H1 (cell line): ENCODE data around the gene ANO6. TPM values are rescaled to one million over a fixed set of nuclear protein-coding genes. Genes with fewer than 3 reads are reported as not detected.

Experiments
- CTCF ChIA-PET: fragments of 300-600 bp; sonication (Branson Sonifier 250); formaldehyde crosslinking; loops from one replicate; lab custom pipeline; 2021; ENCODE audit not compliant: partially characterized antibody; lab: Charles Lee
- POLR2A ChIA-PET: fragments of 300-600 bp; sonication (Branson Sonifier 250); formaldehyde crosslinking; loops from one replicate; lab custom pipeline; 2021; ENCODE audit warnings: inconsistent platforms; ENCODE audit not compliant: partially characterized antibody; lab: Charles Lee
- DNase-seq, 2 experiments: peaks; one replicate each; pipeline versions ENCODE4 v3.0.0 to v3.0.0-alpha.2; 2010 to 2022; ENCODE audit warnings: low spot score in 2 of 2, low read depth in 1 of 2, mixed read lengths in 1 of 2
- FAIRE-seq: peaks from 2 replicates; lab custom pipeline; 2011; peaks lifted over from hg19 to GRCh38; lab: Jason Lieb, UNC
- H2AFZ ChIP-seq: 2 replicates; pipeline ENCODE4 v1.8.1; 2012; ENCODE audit warnings: low read length, inconsistent platforms
- H2AK5ac ChIP-seq: 2 replicates; pipeline ENCODE4 v1.6.1; 2013; ENCODE audit warnings: low read depth, low read length
- H2BK120ac ChIP-seq: replicated peaks from 2 replicates; pipeline ENCODE3; 2013; ENCODE audit warnings: low read depth, low read length, inconsistent platforms
- H2BK12ac ChIP-seq: 2 replicates; pipeline ENCODE4 v1.6.1; 2013; ENCODE audit warnings: low read depth, low read length
- H2BK15ac ChIP-seq: 2 replicates; pipeline ENCODE4 v1.6.1; 2013; ENCODE audit warnings: low read length
- H2BK20ac ChIP-seq: 2 replicates; pipeline ENCODE4 v1.6.1; 2013; ENCODE audit warnings: low read length
- H2BK5ac ChIP-seq: 2 replicates; pipeline ENCODE4 v1.6.1; 2013; ENCODE audit warnings: low read depth, low read length
- H3K14ac ChIP-seq: 2 replicates; pipeline ENCODE4 v1.6.1; 2013; ENCODE audit warnings: inconsistent platforms; ENCODE audit not compliant: insufficient read length
- H3K18ac ChIP-seq: 2 replicates; pipeline ENCODE4 v1.6.1; 2013; ENCODE audit warnings: low read length; ENCODE audit errors: extremely low read depth
- H3K23ac ChIP-seq: 2 replicates; pipeline ENCODE4 v1.6.1; 2013; ENCODE audit warnings: inconsistent platforms; ENCODE audit not compliant: insufficient read length
- H3K23me2 ChIP-seq: 2 replicates; pipeline ENCODE4 v1.6.1; 2013; ENCODE audit warnings: low read depth, low read length
- H3K27ac ChIP-seq: 2 replicates; pipeline ENCODE4 v1.6.1; 2011; ENCODE audit warnings: low read depth, low read length, inconsistent platforms
- H3K27me3 ChIP-seq, 4 experiments: replicated peaks in 1 of 4; 1 replicate in 1 of 4; 2 replicates in 3 of 4; pipeline versions ENCODE4 v1.6.1 to v1.8.1; 2011 to 2013; ENCODE audit warnings: low read length in 3 of 4, mild to moderate bottlenecking in 3 of 4, inconsistent platforms in 2 of 4, mixed read lengths in 2 of 4, moderate library complexity in 1 of 4; ENCODE audit not compliant: control insufficient read depth in 3 of 4, insufficient read depth in 3 of 4; ENCODE audit errors: extremely low read depth in 1 of 4
- H3K36me3 ChIP-seq, 4 experiments: 2 replicates each; pipeline versions ENCODE4 v1.6.1 to v1.8.1; 2011 to 2013; ENCODE audit warnings: mild to moderate bottlenecking in 4 of 4, low read length in 3 of 4, moderate library complexity in 2 of 4, control low read depth in 1 of 4, inconsistent platforms in 1 of 4; ENCODE audit not compliant: insufficient read depth in 4 of 4, control insufficient read depth in 2 of 4
- H3K4ac ChIP-seq: replicated peaks from 2 replicates; pipeline ENCODE3; 2013; ENCODE audit warnings: low read length, low read depth, mixed read lengths, inconsistent platforms; ENCODE audit not compliant: insufficient read length
- H3K4me1 ChIP-seq, 4 experiments: replicated peaks in 1 of 4; 1 replicate in 1 of 4; 2 replicates in 3 of 4; pipeline versions ENCODE4 v1.6.1 to v1.8.1; 2011 to 2013; ENCODE audit warnings: low read length in 3 of 4, inconsistent platforms in 2 of 4, mixed read lengths in 1 of 4; ENCODE audit not compliant: insufficient read depth in 4 of 4, control insufficient read depth in 3 of 4
- H3K4me2 ChIP-seq, 2 experiments: 2 replicates each; pipeline versions ENCODE4 v1.6.1 to v1.8.1; 2011 to 2013; ENCODE audit warnings: low read depth in 2 of 2, low read length in 2 of 2, control low read depth in 1 of 2, inconsistent platforms in 1 of 2, mild to moderate bottlenecking in 1 of 2; ENCODE audit not compliant: insufficient read depth in 1 of 2
- H3K4me3 ChIP-seq, 4 experiments: fragments of 200-600, 300-600 bp in 1 of 4; sonication (generic), shearing (Covaris generic), sonication (Bioruptor Twin) in 1 of 4; 2 replicates each; pipeline versions ENCODE4 v1.5.1 to v1.8.1; 2011 to 2016; ENCODE audit warnings: low read length in 4 of 4, low read depth in 3 of 4, control low read depth in 2 of 4, inconsistent platforms in 2 of 4, mild to moderate bottlenecking in 2 of 4, mixed read lengths in 1 of 4, moderate library complexity in 1 of 4; ENCODE audit not compliant: insufficient read depth in 2 of 4; ENCODE audit errors: extremely low read depth in 1 of 4
- H3K56ac ChIP-seq: replicated peaks from 2 replicates; pipeline ENCODE3; 2013; ENCODE audit warnings: low read depth, mild to moderate bottlenecking, mixed read lengths, low read length, inconsistent platforms; ENCODE audit not compliant: insufficient read length
- H3K79me1 ChIP-seq: 2 replicates; pipeline ENCODE4 v1.6.1; 2013; ENCODE audit warnings: low read depth, low read length, control low read depth
- H3K79me2 ChIP-seq, 2 experiments: 2 replicates each; pipeline versions ENCODE4 v1.6.1 to v1.8.1; 2012 to 2013; ENCODE audit warnings: low read length in 2 of 2, mild to moderate bottlenecking in 2 of 2, inconsistent platforms in 1 of 2; ENCODE audit not compliant: insufficient read depth in 2 of 2, control insufficient read depth in 1 of 2
- H3K9ac ChIP-seq, 4 experiments: replicated peaks in 1 of 4; 1 replicate in 1 of 4; 2 replicates in 3 of 4; pipeline versions ENCODE4 v1.6.1 to v1.8.1; 2011 to 2013; ENCODE audit warnings: low read depth in 3 of 4, low read length in 3 of 4, control low read depth in 2 of 4, mild to moderate bottlenecking in 2 of 4, moderate library complexity in 2 of 4, inconsistent platforms in 1 of 4; ENCODE audit errors: extremely low read depth in 1 of 4
- H3K9me3 ChIP-seq, 2 experiments: 2 replicates each; pipeline versions ENCODE4 v1.6.1 to v1.8.1; 2012 to 2013; ENCODE audit warnings: mild to moderate bottlenecking in 2 of 2, moderate library complexity in 2 of 2, control low read depth in 1 of 2, inconsistent platforms in 1 of 2, low read depth in 1 of 2, low read length in 1 of 2, mixed read lengths in 1 of 2; ENCODE audit not compliant: insufficient read depth in 2 of 2
- H4K20me1 ChIP-seq, 2 experiments: replicated peaks in 1 of 2; 2 replicates each; pipeline versions ENCODE3 to v1.8.1; 2011 to 2013; ENCODE audit warnings: inconsistent platforms in 2 of 2, low read length in 2 of 2, mild to moderate bottlenecking in 1 of 2; ENCODE audit not compliant: insufficient read depth in 2 of 2, control insufficient read depth in 1 of 2
- H4K5ac ChIP-seq: 2 replicates; pipeline ENCODE4 v1.6.1; 2013; ENCODE audit warnings: low read length, low read depth, mixed read lengths, inconsistent platforms; ENCODE audit not compliant: insufficient read length
- H4K8ac ChIP-seq: 2 replicates; pipeline ENCODE4 v1.8.0; 2013; ENCODE audit warnings: mild to moderate bottlenecking, moderate library complexity, low read length, inconsistent platforms; ENCODE audit not compliant: insufficient read depth; ENCODE audit errors: extremely low read depth
- H4K91ac ChIP-seq: replicated peaks from 2 replicates; pipeline ENCODE3; 2013; ENCODE audit warnings: low read length, mixed read lengths, inconsistent platforms; ENCODE audit not compliant: insufficient read length
- BCL11A ChIP-seq, 2 experiments: IDR thresholded peaks; one replicate each; pipeline ENCODE4 v1.6.1; 2011; ENCODE audit warnings: low read depth in 2 of 2, low read length in 2 of 2, mild to moderate bottlenecking in 2 of 2
- HDAC2 ChIP-seq, 2 experiments: fragments of 300-600 bp in 1 of 2; sonication (generic) in 1 of 2; IDR thresholded peaks; 2 replicates each; pipeline ENCODE4 v1.6.1; 2011 to 2012; ENCODE audit warnings: low read depth in 2 of 2, low read length in 2 of 2, mild to moderate bottlenecking in 2 of 2, moderate library complexity in 2 of 2, borderline replicate concordance in 1 of 2, inconsistent platforms in 1 of 2
- JUN ChIP-seq: IDR thresholded peaks from 2 replicates; pipeline ENCODE4 v1.6.1; 2011; ENCODE audit warnings: low read depth, mild to moderate bottlenecking, improper control_type of control experiment, low read length
- JUND ChIP-seq: IDR thresholded peaks from 2 replicates; pipeline ENCODE4 v1.6.1; 2011; ENCODE audit warnings: mild to moderate bottlenecking, improper control_type of control experiment, low read length
- KDM5A ChIP-seq: fragments of 200-600 bp; IDR thresholded peaks from 2 replicates; pipeline ENCODE4 v1.7.1; 2012; ENCODE audit warnings: mild to moderate bottlenecking, low read length, inconsistent platforms, mixed read lengths
- PHF8 ChIP-seq: fragments of 200-600 bp; sonication (generic); conservative IDR thresholded peaks from 2 replicates; pipeline ENCODE4 v1.7.1; 2012; ENCODE audit warnings: low read depth, mild to moderate bottlenecking, inconsistent platforms, low read length, moderate library complexity
- TEAD4 ChIP-seq: IDR thresholded peaks from 2 replicates; pipeline ENCODE4 v1.6.1; 2012; ENCODE audit warnings: low read depth, low read length, inconsistent platforms, mixed read lengths
- YY1 ChIP-seq: IDR thresholded peaks from 2 replicates; pipeline ENCODE4 v1.6.1; 2011; ENCODE audit warnings: low read depth, mild to moderate bottlenecking, low read length
- WGBS, 2 experiments: shearing (Covaris generic) in 1 of 2; methylation state at CpG; one replicate each; pipeline versions ENCODE4 v1.1.6 to v1.1.7; 2013 to 2015; ENCODE audit warnings: low lambda C conversion rate in 2 of 2, mixed read lengths in 2 of 2, inconsistent platforms in 1 of 2, low coverage in 1 of 2, missing lambda C conversion rate in 1 of 2; ENCODE audit not compliant: insufficient replicate concordance in 2 of 2, insufficient coverage in 1 of 2, insufficient read length in 1 of 2; ENCODE audit errors: extremely low coverage in 1 of 2, missing lambda C conversion rate in 1 of 2; 5-methylcytosine and 5-hydroxymethylcytosine counted together
- polyA plus RNA-seq, 7 experiments: library from polyadenylated mRNA; depleted of rRNA in 3 of 7; stranded (reverse) in 5 of 7; unstranded in 2 of 7; fragments of >200 nt in 5 of 7; fragments of 200-250 nt in 2 of 7; gene quantifications; 1 replicate in 5 of 7; 2 replicates in 1 of 7; 4 replicates in 1 of 7; pipeline versions ENCODE4 v1.2.1 to v1.2.3, GENCODE V29; 2011 to 2013; ENCODE audit warnings: missing spikeins in 2 of 7, mixed read lengths in 2 of 7
- total RNA-seq: library from RNA; stranded (reverse); fragmentation: NEBNext Ultra II Directional; extraction: Animal tissue kit (Norgen Biotek cat#: 25700); gene quantifications from 2 replicates; pipeline ENCODE4 v1.2.1, GENCODE V29; 2021

The ANO6 gene
- total and polyA plus RNA-seq, 2 of the 8 experiments (the other 6 are each of a cell fraction or from before 2014, with no cell fraction given), result 15.1 to 39.7 TPM

DNA sequence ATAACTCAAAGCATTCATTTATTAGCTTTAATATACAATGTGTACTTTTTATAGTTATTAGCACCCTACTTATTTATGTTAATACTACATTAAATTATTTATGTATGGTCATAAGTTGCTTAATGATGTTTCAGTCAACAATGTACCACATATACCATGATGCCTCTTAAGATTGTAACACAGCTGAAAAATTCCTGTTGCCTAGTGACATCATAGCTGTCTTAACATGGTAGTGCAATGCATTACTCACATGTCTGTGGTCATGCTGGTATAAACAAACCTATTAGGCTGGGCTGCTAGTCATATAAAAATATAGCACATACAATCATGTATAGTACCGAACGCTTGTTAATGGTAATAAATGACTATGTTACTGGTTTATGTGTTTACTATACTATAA, 120.4 kb downstream of the ANO6 start:
- Histone ChIP-seq H3K23ac (no peak overlapping the region), H3K4ac (no peak overlapping the region), H4K20me1 (no peaks in the 10 kb centered on the region), H3K56ac (no peak overlapping the region), H2BK15ac (no peak overlapping the region), H2AFZ (no peak overlapping the region), H2AK5ac (no peak overlapping the region), H3K79me2 (no peaks in the 10 kb centered on the region), H3K27ac (no peak overlapping the region), H2BK5ac (no peak overlapping the region), H3K9ac (no peak overlapping the region), H3K4me1 (no peaks in the 10 kb centered on the region; a peak in 1 of 7 replicates), H4K8ac (no peak overlapping the region), H4K91ac (no peak overlapping the region), H4K5ac (no peak overlapping the region), H3K14ac (no peak overlapping the region), H3K4me3 (no peak overlapping the region), H3K9me3 (no peaks in the 10 kb centered on the region), H3K23me2 (no peaks in the 10 kb centered on the region), H2BK120ac (no peak overlapping the region), H2BK12ac (no peak overlapping the region), H3K36me3 (peaks cover 0 to 6% (median 2%) of the 10 kb centered on the region in 4 experiments; a peak in 3 of 8 replicates), H2BK20ac (no peak overlapping the region), H3K4me2 (no peak overlapping the region), H3K27me3 (no peaks in the 10 kb centered on the region), H3K79me1 (no peaks in the 10 kb centered on the region), H3K18ac (no peak overlapping the region)
- 87% methylated on average over 2 of the region's 2 CpGs; no CpG with 5 or more reads in 1 of the 2 experiments for WGBS, 2 experiments
- CTCF ChIA-PET, result interaction anchor here (1.0 kb wide), 1 partner anchor 12 kb away, joined by 3 read pairs; no protein-coding TSS in a partner anchor
- TF ChIP-seq JUN (no peak), JUND (no peak), PHF8 (no peak), KDM5A (no peak), BCL11A (IDR thresholded peaks at IDR 0.05; ENCODE audit: low read depth in 2 of 2, low read length in 2 of 2) (no peak), TEAD4 (no peak), HDAC2 (IDR thresholded peaks at IDR 0.05; ENCODE audit: borderline replicate concordance in 1 of 2, low read depth in 2 of 2, low read length in 2 of 2) (no peak), YY1 (no peak)
- POLR2A ChIA-PET, result interaction anchor here (1.0 kb wide), 1 partner anchor 9 kb away, joined by 3 read pairs; no protein-coding TSS in a partner anchor
- FAIRE-seq (no peak), DNase-seq (no peak)
